ENCODE data around the gene ZNF319.

ZNF319 gene

GRCh38 chr16:58040945-58041627 is 40.6 kb upstream of the ZNF319 start:
- Histone ChIP-seq H3K4me2 (ENCODE audit: low read depth, low read length) (no peak overlapping the region), H3K9me2 (replicated peaks; ENCODE audit: insufficient read depth, low read length) (no peaks in the 10 kb centered on the region), H4K20me1 (ENCODE audit: insufficient read depth, low read length) (no peaks in the 10 kb centered on the region), H3K4me1 (ENCODE audit: low read length) (no peaks in the 10 kb centered on the region), H3K9ac (ENCODE audit: low read length) (no peak overlapping the region), H3K4me3 (ENCODE audit: low read length) (no peak overlapping the region), H3K36me3 (replicated peaks; ENCODE audit: insufficient read depth, low read length) (no peaks in the 10 kb centered on the region), H3K9me3 (replicated peaks; ENCODE audit: insufficient read depth, low read length) (no peaks in the 10 kb centered on the region), H3K27ac (ENCODE audit: low read length) (no peak overlapping the region), H3K27me3 (replicated peaks; ENCODE audit: insufficient read depth, low read length) (no peaks in the 10 kb centered on the region), H2AFZ (ENCODE audit: low read length) (no peak overlapping the region), H3K79me2 (ENCODE audit: low read length) (no peaks in the 10 kb centered on the region), H3F3A (ENCODE audit: insufficient read depth, low read length) (no peaks in the 10 kb centered on the region)
- no peak for DNase-seq
- TF ChIP-seq EZH2phosphoT487 (IDR thresholded peaks at IDR 0.05; ENCODE audit: low read length) (no peak), CTCF (IDR thresholded peaks at IDR 0.05; ENCODE audit: low read length) (no peak), EZH2 (optimal IDR thresholded peaks at IDR 0.05; ENCODE audit: low read depth, low read length) (no peak)

- H2AFZ ChIP-seq (ENCODE audit: low read length): no peak overlapping the region
- H3K9ac ChIP-seq (ENCODE audit: low read length): no peak overlapping the region
- no peak overlapping the region for H3K27ac ChIP-seq (ENCODE audit: low read length)
- no peaks in the 10 kb centered on the region for H3K27me3 ChIP-seq (replicated peaks; ENCODE audit: insufficient read depth, low read length)
- H4K20me1 ChIP-seq (ENCODE audit: insufficient read depth, low read length): no peaks in the 10 kb centered on the region
- no peaks in the 10 kb centered on the region for H3F3A ChIP-seq (ENCODE audit: insufficient read depth, low read length)
- no peaks in the 10 kb centered on the region for H3K79me2 ChIP-seq (ENCODE audit: low read length)
- no peak for TF ChIP-seq CTCF (IDR thresholded peaks at IDR 0.05; ENCODE audit: low read length)
- no peak for TF ChIP-seq EZH2phosphoT487 (IDR thresholded peaks at IDR 0.05; ENCODE audit: low read length)
- no peak for TF ChIP-seq EZH2 (optimal IDR thresholded peaks at IDR 0.05; ENCODE audit: low read depth, low read length)
- DNase-seq: no peak
- H3K9me2 ChIP-seq (replicated peaks; ENCODE audit: insufficient read depth, low read length): no peaks in the 10 kb centered on the region
- no peak overlapping the region for H3K4me2 ChIP-seq (ENCODE audit: low read depth, low read length)
- H3K9me3 ChIP-seq (replicated peaks; ENCODE audit: insufficient read depth, low read length): no peaks in the 10 kb centered on the region
- H3K4me1 ChIP-seq (ENCODE audit: low read length): no peaks in the 10 kb centered on the region
- no peaks in the 10 kb centered on the region for H3K36me3 ChIP-seq (replicated peaks; ENCODE audit: insufficient read depth, low read length)
- no peak overlapping the region for H3K4me3 ChIP-seq (ENCODE audit: low read length)
Observed at GRCh38 chr16:58040496-58040846, 40.0 kb upstream of the ZNF319 start.

GRCh38 chr16:58039829-58040495 is 39.5 kb upstream of the ZNF319 start:
- Histone ChIP-seq H3K4me1 (ENCODE audit: low read length) (no peaks in the 10 kb centered on the region), H3K4me2 (ENCODE audit: low read depth, low read length) (no peak overlapping the region), H3F3A (ENCODE audit: insufficient read depth, low read length) (no peaks in the 10 kb centered on the region), H3K27me3 (replicated peaks; ENCODE audit: insufficient read depth, low read length) (no peaks in the 10 kb centered on the region), H3K9ac (ENCODE audit: low read length) (no peak overlapping the region), H3K9me3 (replicated peaks; ENCODE audit: insufficient read depth, low read length) (no peaks in the 10 kb centered on the region), H3K36me3 (replicated peaks; ENCODE audit: insufficient read depth, low read length) (no peaks in the 10 kb centered on the region), H3K27ac (ENCODE audit: low read length) (no peak overlapping the region), H3K9me2 (replicated peaks; ENCODE audit: insufficient read depth, low read length) (no peaks in the 10 kb centered on the region), H3K4me3 (ENCODE audit: low read length) (no peak overlapping the region), H3K79me2 (ENCODE audit: low read length) (no peaks in the 10 kb centered on the region), H2AFZ (ENCODE audit: low read length) (no peak overlapping the region), H4K20me1 (ENCODE audit: insufficient read depth, low read length) (no peaks in the 10 kb centered on the region)
- TF ChIP-seq EZH2phosphoT487 (IDR thresholded peaks at IDR 0.05; ENCODE audit: low read length): no peak
- no peak for TF ChIP-seq CTCF (IDR thresholded peaks at IDR 0.05; ENCODE audit: low read length)
- TF ChIP-seq EZH2 (optimal IDR thresholded peaks at IDR 0.05; ENCODE audit: low read depth, low read length): no peak
- no peak for DNase-seq
